Measurements from ENCODE around the gene SIM2.

SIM2 gene

GRCh38 chr21:36713746-36714145 lies 14.8 kb downstream of the SIM2 start:
- DNase-seq (ENCODE audit: low read depth, low spot score): no peak

- DNase-seq (ENCODE audit: low read depth, low spot score): no peak
These were observed 17.5 kb downstream of the SIM2 start for GRCh38 chr21:36716387-36716786.

GRCh38 chr21:36716836-36717235 lies 17.9 kb downstream of the SIM2 start:
- DNase-seq (ENCODE audit: low read depth, low spot score): no peak

- DNase-seq (ENCODE audit: low read depth, low spot score): no peak
These were observed 19.1 kb downstream of the SIM2 start for GRCh38 chr21:36717976-36718375.

GRCh38 chr21:36718951-36719501 lies 20.1 kb downstream of the SIM2 start:
- DNase-seq (ENCODE audit: low read depth, low spot score): no peak

- no peak for DNase-seq (ENCODE audit: low read depth, low spot score)
These were observed 20.7 kb downstream of the SIM2 start for GRCh38 chr21:36719614-36720013.

GRCh38 chr21:36721817-36722216 lies 22.9 kb downstream of the SIM2 start:
- no peak for DNase-seq (ENCODE audit: low read depth, low spot score)

GRCh38 chr21:36722370-36723368 lies 23.8 kb downstream of the SIM2 start:
- no peak for DNase-seq (ENCODE audit: low read depth, low spot score)

- DNase-seq (ENCODE audit: low read depth, low spot score): no peak
These were observed 24.5 kb downstream of the SIM2 start for GRCh38 chr21:36723371-36723881.

- DNase-seq (ENCODE audit: low read depth, low spot score): no peak
These were observed 25.7 kb downstream of the SIM2 start for GRCh38 chr21:36724660-36725059.

- DNase-seq (ENCODE audit: low read depth, low spot score): no peak
These were observed 27.0 kb downstream of the SIM2 start for GRCh38 chr21:36725793-36726386.

- DNase-seq (ENCODE audit: low read depth, low spot score): no peak
These were observed 29.0 kb downstream of the SIM2 start for GRCh38 chr21:36727866-36728265.

GRCh38 chr21:36728371-36729111 lies 29.6 kb downstream of the SIM2 start:
- peak; percentile 45 for DNase-seq (ENCODE audit: low read depth, low spot score)

- no peak for DNase-seq (ENCODE audit: low read depth, low spot score)
These were observed 30.5 kb downstream of the SIM2 start for GRCh38 chr21:36729310-36729970.

GRCh38 chr21:36730291-36731281 lies 31.7 kb downstream of the SIM2 start:
- DNase-seq (ENCODE audit: low read depth, low spot score): peak; percentile 75

- no peak for DNase-seq (ENCODE audit: low read depth, low spot score)
These were observed 33.3 kb downstream of the SIM2 start for GRCh38 chr21:36732217-36732616.

- no peak for DNase-seq (ENCODE audit: low read depth, low spot score)
These were observed 33.8 kb downstream of the SIM2 start for GRCh38 chr21:36732761-36733160.

- DNase-seq (ENCODE audit: low read depth, low spot score): no peak
These were observed 34.9 kb downstream of the SIM2 start for GRCh38 chr21:36733857-36734256.

GRCh38 chr21:36734367-36735200 lies 35.7 kb downstream of the SIM2 start:
- no peak for DNase-seq (ENCODE audit: low read depth, low spot score)

Measured in astrocyte of the hippocampus (primary cell).